ENCODE data around the gene DOCK3.
"Not testable (repeated sequence)": the region's sequence is repeated elsewhere in the genome, so short reads cannot be mapped to it uniquely, and the experiment has no call there.

The DOCK3 gene

GRCh38 chr3:50652709-50653108, 22.0 kb upstream of the DOCK3 start:
- DNase-seq: peak in 1 of 2 experiments; percentile 30

GRCh38 chr3:50653937-50654595, 20.7 kb upstream of the DOCK3 start:
- DNase-seq: no peak

GRCh38 chr3:50655009-50655830, 19.5 kb upstream of the DOCK3 start:
- no peak for DNase-seq

- DNase-seq: no peak
Measured at GRCh38 chr3:50656417-50657195, 18.1 kb upstream of the DOCK3 start.

GRCh38 chr3:50657407-50657806, 17.3 kb upstream of the DOCK3 start:
- DNase-seq: no peak

GRCh38 chr3:50657816-50658215, 16.9 kb upstream of the DOCK3 start:
- DNase-seq: no peak

GRCh38 chr3:50658416-50658815, 16.3 kb upstream of the DOCK3 start:
- DNase-seq: no peak

GRCh38 chr3:50658831-50659230, 15.9 kb upstream of the DOCK3 start:
- DNase-seq: no peak

- no peak for DNase-seq
Measured at GRCh38 chr3:50660386-50660785, 14.3 kb upstream of the DOCK3 start.

GRCh38 chr3:50661321-50661837, 13.3 kb upstream of the DOCK3 start:
- no peak for DNase-seq

GRCh38 chr3:50662408-50662807, 12.3 kb upstream of the DOCK3 start:
- DNase-seq: no peak

GRCh38 chr3:50665081-50665840, 9.5 kb upstream of the DOCK3 start:
- no peak for DNase-seq

GRCh38 chr3:50665841-50666115, 8.9 kb upstream of the DOCK3 start:
- not testable (repeated sequence) for DNase-seq

- DNase-seq: no peak
Measured at GRCh38 chr3:50666837-50667236, 7.9 kb upstream of the DOCK3 start.

GRCh38 chr3:50671331-50671730, 3.4 kb upstream of the DOCK3 start:
- peak; percentile 34 to 41 for DNase-seq

- DNase-seq: no peak
Measured at GRCh38 chr3:50672656-50673055, 2.1 kb upstream of the DOCK3 start.

- DNase-seq: no peak
Measured at GRCh38 chr3:50673931-50674330, 796 bp upstream of the DOCK3 start.

- peak; percentile 41 to 63 for DNase-seq
Measured at GRCh38 chr3:50675179-50676030, 678 bp downstream of the DOCK3 start.

- no peak for DNase-seq
Measured at GRCh38 chr3:50676031-50676705, 1.4 kb downstream of the DOCK3 start.

GRCh38 chr3:50687127-50687751, 12.5 kb downstream of the DOCK3 start:
- DNase-seq: no peak

- DNase-seq: no peak
Measured at GRCh38 chr3:50687916-50688315, 13.2 kb downstream of the DOCK3 start.

All from SHP77 (cell line).